NOMO-1 treated with dmso at 0.1 percent for 144 hours (cell line): Measurements from ENCODE around the gene EXOC8.

Source experiments
- DNase-seq: peaks from one replicate; lab custom pipeline; 2025; ENCODE audit not compliant: unreplicated experiment; lab: John Stamatoyannopoulos, UW

EXOC8 gene

DNA sequence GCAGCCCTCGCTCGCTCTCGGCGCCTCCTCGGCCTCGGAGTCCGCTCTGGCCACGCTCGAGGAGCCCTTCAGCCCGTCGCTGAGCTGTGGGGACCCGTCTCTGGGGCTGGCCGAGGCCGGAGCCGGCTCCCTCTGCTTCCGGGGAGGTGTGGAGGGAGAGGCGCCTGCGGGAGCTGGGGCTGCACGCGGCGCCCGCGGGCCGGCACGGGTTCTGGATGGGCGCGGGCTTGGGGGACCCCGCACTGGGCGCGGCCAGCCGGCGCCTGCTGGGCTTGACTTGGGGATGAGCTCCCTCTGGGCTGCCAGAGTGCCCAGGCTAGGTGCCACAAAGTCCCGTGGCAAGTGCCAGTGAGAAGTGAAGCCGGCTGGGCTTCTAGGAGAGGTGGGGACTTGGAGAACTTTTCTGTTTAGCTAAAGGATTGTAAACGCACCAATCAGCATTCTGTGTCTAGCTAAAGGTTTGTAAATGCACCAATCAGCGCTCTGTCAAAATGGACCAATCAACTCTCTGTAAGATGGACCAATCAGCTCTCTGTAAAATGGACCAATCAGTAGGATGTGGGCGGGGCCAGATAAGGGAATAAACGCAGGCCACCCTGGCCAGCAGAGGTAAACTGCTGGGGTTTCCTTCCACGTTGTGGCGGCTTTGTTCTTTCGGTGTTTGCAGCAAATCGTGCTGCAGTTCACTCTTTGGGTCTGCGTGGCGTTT, 20.2 kb downstream of the EXOC8 start:
- no peak for DNase-seq

DNA sequence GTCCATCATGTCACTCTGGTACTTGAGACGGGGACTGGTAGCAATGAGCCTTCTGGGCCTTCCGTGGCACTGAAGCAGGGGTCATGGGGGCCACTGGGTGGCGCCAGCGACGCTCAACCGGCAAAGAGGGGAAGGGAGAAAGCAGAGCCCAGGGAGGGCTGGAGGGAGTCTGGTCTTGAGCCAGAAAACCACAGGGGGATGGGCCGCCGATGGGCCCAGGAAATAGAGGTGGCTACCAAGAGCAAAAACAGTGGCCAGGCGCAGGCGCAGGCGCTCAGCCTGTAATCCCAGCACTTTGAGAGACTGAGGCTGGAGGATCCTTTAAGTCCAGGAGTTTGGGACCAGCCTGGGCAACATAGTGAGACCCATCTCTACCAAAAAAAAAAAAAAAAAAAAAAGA, 21.8 kb downstream of the EXOC8 start:
- DNase-seq: peak; percentile 32

DNA sequence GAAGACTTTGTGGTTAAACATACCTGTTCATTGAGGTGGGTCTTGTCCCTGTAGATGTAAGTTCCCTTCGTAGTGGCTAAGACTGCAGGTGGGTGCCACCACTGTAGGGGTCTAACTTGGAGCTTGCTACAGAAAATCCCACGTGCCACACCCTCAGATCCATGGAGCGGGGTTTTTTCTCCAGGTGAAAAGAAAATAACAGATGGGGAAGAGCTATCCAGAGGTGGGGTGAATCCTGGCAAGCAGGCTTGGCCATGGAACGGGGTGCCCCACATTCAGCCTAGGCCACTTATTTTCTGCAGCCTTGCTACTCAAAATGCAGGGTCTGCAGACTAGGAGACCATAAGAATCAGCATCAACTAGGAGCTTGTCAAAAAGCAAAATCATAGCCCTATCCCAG, 24.0 kb downstream of the EXOC8 start:
- no peak for DNase-seq

DNA sequence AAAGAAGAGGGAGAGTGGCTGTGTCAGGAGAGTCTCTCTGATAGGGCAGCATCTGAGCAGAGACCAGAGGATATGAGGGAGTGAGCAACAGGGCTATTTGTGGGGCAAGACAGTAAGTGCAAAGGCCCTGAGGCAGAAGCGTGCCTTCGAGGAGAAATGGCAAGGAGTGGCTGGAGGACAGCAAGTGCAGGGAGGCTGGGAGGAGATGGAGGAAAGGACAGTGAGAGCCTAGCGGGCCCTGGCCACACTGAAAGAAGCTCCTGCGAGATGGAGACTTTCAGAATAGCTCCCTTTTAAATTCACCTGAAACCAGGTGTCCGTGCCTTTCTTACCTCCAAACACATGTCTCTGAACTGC, 25.2 kb downstream of the EXOC8 start:
- DNase-seq: no peak

DNA sequence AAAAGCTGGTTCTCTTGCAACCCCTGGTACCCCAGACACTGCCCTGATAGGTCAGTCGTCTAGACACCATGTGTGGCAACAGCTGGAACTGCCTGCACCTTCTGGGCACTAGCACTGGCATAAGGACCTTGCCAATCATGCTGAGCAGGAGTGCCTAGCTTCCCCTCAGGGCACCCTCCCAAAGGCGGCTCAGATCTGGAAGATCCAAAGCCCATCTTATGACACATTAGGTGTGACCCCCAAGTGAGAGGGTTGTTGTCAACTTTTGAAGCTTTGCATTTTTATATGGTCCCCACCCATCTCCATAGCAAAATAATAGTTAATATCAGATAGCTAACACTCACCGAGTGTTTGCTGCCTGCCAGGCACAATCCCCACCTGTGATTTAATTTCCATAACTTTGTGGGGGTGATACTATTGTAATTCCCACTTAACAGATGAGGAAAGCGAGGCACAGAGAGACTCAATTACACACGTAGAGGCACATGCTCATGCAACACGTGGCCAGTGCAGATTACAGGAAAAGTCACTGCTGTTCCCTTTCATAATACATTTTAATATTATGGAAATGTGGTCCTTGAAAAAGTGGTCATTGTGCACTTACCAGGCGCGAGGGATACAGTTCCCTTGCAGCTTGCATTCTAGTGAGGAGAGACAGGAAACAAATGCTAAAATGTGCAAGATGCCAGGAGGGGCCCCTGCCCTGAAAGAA, 25.8 kb downstream of the EXOC8 start:
- DNase-seq: no peak

GRCh38 chr1:231310391-231310934, 27.2 kb downstream of the EXOC8 start:
- DNase-seq: no peak

DNA sequence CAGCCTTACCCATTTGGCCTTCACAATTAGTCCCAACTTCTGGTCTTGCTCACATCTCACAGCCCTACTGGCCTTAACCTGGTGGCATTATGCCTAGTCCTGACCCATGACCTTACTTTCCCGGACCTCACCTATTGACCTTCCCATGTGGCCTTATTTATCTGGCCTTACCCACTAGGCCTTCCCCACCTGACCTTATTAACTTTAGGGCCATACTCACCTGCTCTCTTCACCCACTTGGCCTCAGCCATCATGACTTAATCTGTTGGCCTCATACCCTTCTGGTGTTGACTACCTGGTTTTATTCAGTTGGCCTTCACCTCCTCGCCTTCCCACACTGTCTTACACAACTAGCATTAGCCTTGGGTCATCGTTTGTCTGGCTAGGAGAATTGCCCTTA, 35.7 kb downstream of the EXOC8 start:
- DNase-seq: no peak

- DNase-seq: no peak
These were observed 41.7 kb downstream of the EXOC8 start for GRCh38 chr1:231295938-231296337.

GRCh38 chr1:231286603-231287002, 51.0 kb downstream of the EXOC8 start:
- no peak for DNase-seq

DNA sequence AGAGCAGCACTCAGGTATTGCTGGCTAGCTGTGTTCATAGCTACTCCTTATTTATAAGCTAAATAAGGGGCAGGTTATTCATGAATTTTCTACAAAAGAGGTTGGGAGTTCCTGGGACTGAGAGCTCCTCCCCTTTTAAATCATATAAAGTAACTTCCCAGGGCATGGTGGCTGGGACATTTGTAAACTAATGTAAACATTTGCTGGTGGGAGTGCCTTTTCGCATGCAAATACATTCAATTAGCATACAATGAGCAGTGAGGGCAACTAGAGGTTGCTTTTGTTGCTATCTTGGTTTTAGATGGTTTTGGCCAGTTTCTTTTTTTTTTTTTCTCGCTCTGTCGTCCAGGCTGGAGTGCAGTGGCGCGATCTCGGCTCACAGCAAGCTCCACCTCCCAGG, 53.2 kb downstream of the EXOC8 start:
- no peak for DNase-seq
